ENCODE data around the gene SLC8A1. TPM values are rescaled to one million over a fixed set of nuclear protein-coding genes. Genes with fewer than 3 reads are reported as not detected.

SLC8A1 gene
- total and polyA plus RNA-seq, 7 donors, result 0.20 to 4.9 (median 2.3) TPM

DNA sequence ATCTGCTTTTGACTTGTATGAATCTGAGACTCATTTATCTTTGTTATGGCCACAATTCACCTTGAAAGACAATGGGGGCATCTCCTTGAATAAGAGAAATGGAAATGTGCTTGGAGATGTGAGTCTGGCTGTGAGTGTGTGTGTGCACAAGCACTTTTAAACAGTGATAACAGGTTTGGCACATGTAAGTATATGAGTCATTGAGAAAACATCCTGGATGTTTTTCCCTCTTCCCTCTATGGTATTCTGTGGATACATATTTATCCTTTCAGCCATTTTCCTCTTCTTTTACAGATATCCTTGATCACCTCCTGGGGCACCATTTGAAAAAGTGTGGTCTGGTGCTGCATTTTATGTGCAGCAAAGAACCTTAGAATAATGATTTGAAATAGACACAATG is 355.5 kb downstream of the SLC8A1 start:
- Histone ChIP-seq H3K9me3 (no peaks in the 10 kb centered on the region), H3K4me1 (no peaks in the 10 kb centered on the region), H3K27ac (no peak overlapping the region), H3K36me3 (ENCODE audit: insufficient read depth in 1 of 2, low read depth in 1 of 2) (no peaks in the 10 kb centered on the region), H3K27me3 (ENCODE audit: insufficient read depth in 3 of 3, low read length in 2 of 3) (peaks cover 0 to 3% (median 0%) of the 10 kb centered on the region in 3 donors), H3K4me3 (no peak overlapping the region)
- no peak for DNase-seq
- TF ChIP-seq, protein P1, sequence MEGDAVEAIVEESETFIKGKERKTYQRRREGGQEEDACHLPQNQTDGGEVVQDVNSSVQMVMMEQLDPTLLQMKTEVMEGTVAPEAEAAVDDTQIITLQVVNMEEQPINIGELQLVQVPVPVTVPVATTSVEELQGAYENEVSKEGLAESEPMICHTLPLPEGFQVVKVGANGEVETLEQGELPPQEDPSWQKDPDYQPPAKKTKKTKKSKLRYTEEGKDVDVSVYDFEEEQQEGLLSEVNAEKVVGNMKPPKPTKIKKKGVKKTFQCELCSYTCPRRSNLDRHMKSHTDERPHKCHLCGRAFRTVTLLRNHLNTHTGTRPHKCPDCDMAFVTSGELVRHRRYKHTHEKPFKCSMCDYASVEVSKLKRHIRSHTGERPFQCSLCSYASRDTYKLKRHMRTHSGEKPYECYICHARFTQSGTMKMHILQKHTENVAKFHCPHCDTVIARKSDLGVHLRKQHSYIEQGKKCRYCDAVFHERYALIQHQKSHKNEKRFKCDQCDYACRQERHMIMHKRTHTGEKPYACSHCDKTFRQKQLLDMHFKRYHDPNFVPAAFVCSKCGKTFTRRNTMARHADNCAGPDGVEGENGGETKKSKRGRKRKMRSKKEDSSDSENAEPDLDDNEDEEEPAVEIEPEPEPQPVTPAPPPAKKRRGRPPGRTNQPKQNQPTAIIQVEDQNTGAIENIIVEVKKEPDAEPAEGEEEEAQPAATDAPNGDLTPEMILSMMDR (IDR thresholded peaks at IDR 0.05), result no peak
- intact Hi-C loops (cut with DNase I), result no loop called here
- no peak for ATAC-seq

DNA sequence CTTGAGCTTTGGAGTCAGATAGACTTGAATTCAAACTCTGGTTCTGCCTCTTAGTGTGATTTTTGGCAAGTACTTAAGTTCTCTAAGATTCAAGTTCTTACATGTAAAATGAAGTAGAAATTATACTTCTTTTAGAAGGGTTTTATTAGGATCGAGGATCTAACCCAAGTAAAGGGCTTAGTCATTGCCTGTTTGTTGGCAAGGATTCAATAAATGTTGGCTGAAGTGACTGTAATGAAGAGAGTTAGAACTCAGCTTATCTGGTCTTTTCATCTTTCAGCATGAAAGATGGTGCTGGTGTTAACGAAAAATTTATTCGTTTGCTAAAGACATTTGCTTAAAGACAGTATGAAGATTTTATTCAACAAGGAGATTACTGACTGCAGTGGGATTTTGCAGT is 356.9 kb downstream of the SLC8A1 start:
- TF ChIP-seq, protein P1 (IDR thresholded peaks at IDR 0.05), result no peak
- intact Hi-C loops (cut with DNase I), result no loop called here
- Histone ChIP-seq H3K4me1 (no peaks in the 10 kb centered on the region), H3K27ac (no peak overlapping the region), H3K36me3 (ENCODE audit: insufficient read depth in 1 of 2, low read depth in 1 of 2) (no peaks in the 10 kb centered on the region), H3K9me3 (no peaks in the 10 kb centered on the region), H3K27me3 (ENCODE audit: insufficient read depth in 3 of 3, low read length in 2 of 3) (peaks cover 0 to 3% (median 0%) of the 10 kb centered on the region in 3 donors), H3K4me3 (no peak overlapping the region)
- 14 to 22% (median 20%) methylated on average over 3 of the region's 3 CpGs for WGBS, 3 donors
- ATAC-seq (no peak), DNase-seq (no peak)

DNA sequence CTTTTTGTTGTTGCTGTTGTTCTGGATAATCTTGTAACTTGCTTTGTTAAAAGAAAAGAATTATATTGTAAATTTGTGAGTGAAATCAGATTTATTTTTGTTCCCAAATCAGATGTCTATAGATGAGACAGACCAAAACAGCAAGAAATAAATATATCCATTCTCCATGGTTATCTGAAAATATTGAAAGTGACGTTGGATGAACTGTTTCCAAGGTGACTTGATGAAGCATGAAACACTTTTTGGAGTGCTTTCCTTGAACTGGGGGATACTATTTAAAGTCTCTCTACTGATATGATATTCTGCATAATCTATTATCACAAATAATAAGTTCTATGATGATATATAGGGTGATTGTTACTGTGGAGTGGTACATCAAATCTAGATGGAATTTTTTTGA is 357.4 kb downstream of the SLC8A1 start:
- intact Hi-C loops (cut with DNase I), result no loop called here
- DNase-seq (no peak), ATAC-seq (no peak)
- Histone ChIP-seq H3K4me3 (no peak overlapping the region), H3K36me3 (ENCODE audit: insufficient read depth in 1 of 2, low read depth in 1 of 2) (no peaks in the 10 kb centered on the region), H3K9me3 (no peaks in the 10 kb centered on the region), H3K4me1 (no peaks in the 10 kb centered on the region), H3K27ac (no peak overlapping the region), H3K27me3 (ENCODE audit: insufficient read depth in 3 of 3, low read length in 2 of 3) (peaks cover 0 to 3% (median 0%) of the 10 kb centered on the region in 3 donors)
- TF ChIP-seq, protein P1 (IDR thresholded peaks at IDR 0.05), result no peak
- 48 to 72% (median 50%) methylated on average over 1 of the region's 1 CpG for WGBS, 3 donors

DNA sequence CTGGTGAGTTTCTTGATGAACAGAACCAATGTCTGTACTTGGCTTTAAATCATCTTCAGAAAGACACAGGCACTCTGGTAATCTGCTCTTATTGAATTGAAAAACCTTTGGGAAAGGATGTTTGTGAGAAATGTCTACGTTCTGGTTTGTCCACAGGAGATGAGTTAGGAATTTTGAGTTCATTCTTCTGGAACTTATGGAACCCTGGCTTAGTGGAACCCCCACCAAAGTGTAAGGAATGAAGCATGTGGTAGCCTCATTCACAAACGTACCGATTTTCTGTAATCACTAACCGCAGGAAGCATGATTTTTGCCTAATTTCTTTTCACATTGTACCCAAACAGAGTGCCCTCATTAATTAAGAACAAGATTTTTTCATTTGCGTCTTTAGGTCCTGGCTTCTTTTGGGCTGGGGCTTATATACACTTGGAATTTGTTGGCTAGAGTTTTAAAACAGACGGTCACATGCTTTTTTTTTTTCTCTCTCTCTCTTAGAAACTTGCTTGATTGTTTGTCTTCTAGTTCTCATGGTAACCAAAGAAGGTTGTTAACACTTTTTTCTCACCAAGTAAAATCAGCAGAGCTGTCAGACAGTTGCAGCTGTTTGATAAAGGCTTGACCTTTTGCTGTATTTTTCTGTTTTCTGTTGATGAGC is 358.7 kb downstream of the SLC8A1 start:
- intact Hi-C loops (cut with DNase I), result no loop called here
- DNase-seq, result no peak
- no peaks in the 10 kb centered on the region for H3K9me3 ChIP-seq
- no peaks in the 10 kb centered on the region for H3K36me3 ChIP-seq (ENCODE audit: insufficient read depth in 1 of 2, low read depth in 1 of 2)
- no peaks in the 10 kb centered on the region for H3K4me1 ChIP-seq
- 22 to 40% (median 27%) methylated on average over 6 of the region's 6 CpGs for WGBS, 3 donors
- TF ChIP-seq, protein P1 (IDR thresholded peaks at IDR 0.05), result no peak
- no peak overlapping the region for H3K27ac ChIP-seq
- H3K27me3 ChIP-seq (ENCODE audit: insufficient read depth in 3 of 3, low read length in 2 of 3), result peaks cover 0 to 3% (median 0%) of the 10 kb centered on the region in 3 donors
- H3K4me3 ChIP-seq, result no peak overlapping the region
- ATAC-seq, result no peak

DNA sequence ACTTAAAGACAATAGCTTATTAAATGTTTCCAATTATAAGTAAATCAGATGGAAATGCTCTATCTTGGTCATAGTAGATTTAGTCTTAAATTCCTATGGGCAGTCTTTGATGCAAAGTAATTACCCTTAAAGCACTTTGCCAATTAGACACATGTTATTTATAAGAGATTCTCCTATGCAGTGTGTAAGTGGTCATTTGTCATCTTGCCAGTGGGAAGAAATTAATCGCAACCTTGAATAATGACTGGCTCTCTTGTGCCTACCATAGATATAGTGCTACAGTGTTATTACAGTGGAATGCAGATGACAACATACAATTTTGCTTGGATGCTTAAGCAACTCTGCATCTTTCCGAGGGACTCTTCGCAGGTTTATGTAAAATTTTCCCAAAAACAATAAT is 361.8 kb downstream of the SLC8A1 start:
- intact Hi-C loops (cut with DNase I), result no loop called here
- H3K4me1 ChIP-seq, result no peaks in the 10 kb centered on the region
- WGBS, 3 donors, result 75 to 84% (median 79%) methylated on average over 3 of the region's 3 CpGs

More for the DNA sequence above, 361.8 kb downstream of the SLC8A1 start:
- TF ChIP-seq, protein P1 (IDR thresholded peaks at IDR 0.05), result no peak
- DNase-seq (no peak), ATAC-seq (no peak)
- no peaks in the 10 kb centered on the region for H3K36me3 ChIP-seq (ENCODE audit: insufficient read depth in 1 of 2, low read depth in 1 of 2)
- no peak overlapping the region for H3K27ac ChIP-seq
- no peaks in the 10 kb centered on the region for H3K27me3 ChIP-seq (ENCODE audit: insufficient read depth in 3 of 3, low read length in 2 of 3)
- no peaks in the 10 kb centered on the region for H3K9me3 ChIP-seq
- no peak overlapping the region for H3K4me3 ChIP-seq

Data from psoas muscle (tissue), 8 donors.